ENCODE measurements around the gene PRPH. TPM values are rescaled to one million over a fixed set of nuclear protein-coding genes. Genes with fewer than 3 reads are reported as not detected.
"Not testable (repeated sequence)": the region's sequence is repeated elsewhere in the genome, so short reads cannot be mapped to it uniquely, and the experiment has no call there.

PRPH gene
- total RNA-seq, 1 donor from 2014 or later, result 0.64 TPM

DNA sequence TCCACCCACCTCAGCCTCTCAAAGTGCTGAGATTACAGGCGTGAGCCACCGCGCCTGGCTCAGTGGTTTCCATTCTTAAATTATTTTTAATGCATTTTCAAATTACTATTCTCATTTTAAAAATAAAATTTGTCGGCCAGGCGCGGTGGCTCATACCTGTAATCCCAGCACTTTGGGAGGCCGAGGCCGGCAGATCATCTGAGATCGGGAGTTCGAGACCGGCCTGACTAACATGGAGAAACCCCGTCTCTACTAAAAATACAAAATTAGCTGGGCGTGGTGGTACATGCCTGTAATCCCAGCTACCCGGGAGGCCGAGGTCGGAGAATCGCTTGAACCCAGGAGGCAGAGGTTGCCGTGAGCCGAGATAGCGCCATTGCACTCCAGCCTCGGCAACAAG, 38.8 kb downstream of the PRPH start:
- ATAC-seq, result not testable (repeated sequence)

- no peak for ATAC-seq
Measured at GRCh38 chr12:49334226-49334625, 39.3 kb downstream of the PRPH start.

- ATAC-seq, result no peak
Measured at GRCh38 chr12:49334681-49335080, 39.7 kb downstream of the PRPH start.

DNA sequence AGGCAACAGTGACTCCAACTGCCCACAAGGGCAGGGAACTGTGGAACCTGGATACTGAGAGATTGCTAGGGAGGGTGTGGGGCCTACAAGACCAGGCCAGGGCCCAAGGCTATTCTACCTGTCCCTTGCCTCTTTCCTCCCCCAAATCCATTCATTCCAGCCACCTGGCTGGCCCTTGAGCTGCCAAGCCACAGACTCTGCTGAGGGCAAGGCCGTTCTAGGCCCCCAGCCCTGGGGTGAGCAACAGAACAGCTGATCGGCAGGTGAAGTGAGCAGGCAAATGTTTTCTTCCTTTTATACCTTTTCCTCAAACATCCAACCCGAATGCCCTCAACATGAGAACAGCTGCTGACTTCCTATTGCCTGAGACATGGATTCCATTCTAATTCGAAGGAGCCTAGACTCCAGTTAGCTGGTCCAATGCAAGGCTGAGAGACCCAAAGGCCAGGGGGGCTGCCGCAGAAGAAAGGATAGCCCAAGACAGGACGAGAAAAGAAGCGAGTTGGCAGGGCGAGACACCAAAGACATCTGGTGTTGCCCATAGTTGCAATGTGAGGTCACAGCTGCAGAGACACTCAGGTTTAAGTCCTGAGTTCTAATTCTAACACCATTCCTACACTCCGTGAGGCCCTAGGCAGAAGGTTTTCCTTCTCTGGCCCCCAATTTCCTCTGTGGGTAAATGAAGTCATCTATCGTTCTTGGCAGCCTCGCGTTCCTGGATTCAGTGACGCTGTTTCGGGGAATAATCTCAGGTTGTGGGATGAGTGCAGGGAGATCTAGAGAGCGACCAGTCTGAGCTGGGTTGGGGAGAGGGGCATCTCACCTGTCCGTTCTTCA, 40.4 kb downstream of the PRPH start:
- ATAC-seq, result no peak

DNA sequence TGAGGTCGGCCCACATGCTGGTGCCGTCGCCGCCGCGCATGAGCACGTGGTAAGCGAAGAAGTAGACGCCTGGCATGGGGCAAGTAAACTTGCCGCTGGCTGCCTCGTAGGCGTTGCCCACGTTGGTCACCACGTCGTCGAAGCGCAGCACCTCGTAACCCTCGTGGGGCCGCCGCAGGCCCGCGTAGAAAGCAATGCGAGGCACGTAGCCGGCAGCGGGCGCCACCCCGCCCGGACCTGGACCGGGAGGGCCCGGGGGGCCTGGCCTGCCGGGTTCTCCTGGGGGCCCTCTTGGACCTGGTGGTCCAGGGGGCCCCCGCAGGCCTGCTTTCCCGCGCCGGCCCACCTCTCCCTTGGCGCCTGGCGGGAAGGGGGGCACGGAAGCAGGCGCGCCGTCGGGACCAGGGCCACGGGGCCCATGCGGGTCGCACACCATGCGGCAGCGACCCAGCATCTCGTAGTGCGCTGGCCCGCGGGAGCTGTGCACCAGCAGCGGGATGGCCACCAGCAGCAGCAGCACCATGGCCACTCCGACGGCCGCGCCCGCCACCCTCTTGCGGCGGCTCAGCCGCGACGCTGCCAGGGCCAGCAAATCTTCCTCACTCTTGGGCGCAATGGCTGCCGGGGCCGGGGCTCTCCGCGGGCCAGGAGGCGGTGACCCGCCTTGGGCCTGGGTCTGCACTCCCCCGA, 41.2 kb downstream of the PRPH start:
- ATAC-seq, result no peak

GRCh38 chr12:49336645-49337584, 42.0 kb downstream of the PRPH start, which contains the start of gene C1QL4:
Gene C1QL4, minus strand, starts transcription at chr12:49337188. Its CDS starts 711 bp downstream, at chr12:49336477.
- ATAC-seq, result peak; percentile 82

- ATAC-seq, result no peak
Measured at GRCh38 chr12:49338830-49339463, 44.0 kb downstream of the PRPH start.

DNA sequence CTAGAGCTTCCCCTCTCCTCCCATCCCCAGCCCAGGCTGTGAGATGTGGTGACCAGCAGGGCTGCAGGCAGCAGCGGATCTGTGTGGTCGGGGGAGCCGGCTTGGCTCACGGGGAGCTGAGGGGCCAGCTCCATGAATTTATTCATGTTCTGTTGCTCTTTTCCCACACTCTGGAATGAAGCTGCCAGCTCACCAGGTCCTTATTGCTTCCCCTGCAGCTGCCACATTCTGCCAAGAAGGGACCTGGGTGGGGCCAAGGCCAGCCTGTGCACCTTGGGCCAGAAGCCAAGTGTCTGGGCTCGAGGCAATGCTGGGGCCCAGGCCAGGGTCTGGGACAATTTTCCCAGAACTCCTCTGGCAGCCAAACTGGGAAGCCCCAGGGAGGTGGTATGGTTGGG, 44.5 kb downstream of the PRPH start:
- no peak for ATAC-seq

DNA sequence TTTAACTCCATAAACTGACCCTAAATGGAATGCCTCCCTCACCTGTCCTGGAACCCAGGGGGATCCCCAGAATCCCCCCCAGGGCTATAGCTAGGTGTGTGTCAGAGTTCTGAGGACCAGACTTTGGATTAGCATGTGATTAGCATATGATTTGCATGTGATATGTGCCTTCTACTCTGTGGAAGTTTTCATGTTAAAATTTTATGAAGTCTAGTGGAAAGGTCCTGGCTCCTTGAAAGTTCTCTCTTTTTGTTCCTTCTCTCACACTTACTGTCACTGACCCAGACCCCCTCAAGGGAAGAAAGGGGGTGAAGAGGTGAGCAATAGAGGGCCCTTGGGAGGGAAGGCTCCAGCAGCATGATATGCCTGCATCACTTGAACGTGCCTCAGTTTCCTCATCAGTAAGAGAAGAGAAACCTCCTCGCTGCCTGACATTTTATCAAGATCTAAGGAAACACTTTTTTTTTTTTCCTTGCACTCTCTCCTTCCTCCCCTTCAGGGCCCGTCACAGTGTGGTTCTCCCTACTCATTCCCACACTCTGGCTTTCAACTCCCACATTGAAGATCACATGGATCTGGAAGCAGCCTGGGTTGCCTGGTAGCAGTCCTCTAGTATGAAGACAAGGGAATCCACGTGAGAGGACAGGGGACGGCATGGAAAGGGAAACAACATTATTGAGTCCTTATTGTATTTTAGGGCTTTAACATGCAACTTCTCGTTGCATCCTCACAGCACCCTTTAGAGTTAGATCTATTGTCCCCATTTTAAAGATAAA, 45.3 kb downstream of the PRPH start:
- ATAC-seq, result no peak

DNA sequence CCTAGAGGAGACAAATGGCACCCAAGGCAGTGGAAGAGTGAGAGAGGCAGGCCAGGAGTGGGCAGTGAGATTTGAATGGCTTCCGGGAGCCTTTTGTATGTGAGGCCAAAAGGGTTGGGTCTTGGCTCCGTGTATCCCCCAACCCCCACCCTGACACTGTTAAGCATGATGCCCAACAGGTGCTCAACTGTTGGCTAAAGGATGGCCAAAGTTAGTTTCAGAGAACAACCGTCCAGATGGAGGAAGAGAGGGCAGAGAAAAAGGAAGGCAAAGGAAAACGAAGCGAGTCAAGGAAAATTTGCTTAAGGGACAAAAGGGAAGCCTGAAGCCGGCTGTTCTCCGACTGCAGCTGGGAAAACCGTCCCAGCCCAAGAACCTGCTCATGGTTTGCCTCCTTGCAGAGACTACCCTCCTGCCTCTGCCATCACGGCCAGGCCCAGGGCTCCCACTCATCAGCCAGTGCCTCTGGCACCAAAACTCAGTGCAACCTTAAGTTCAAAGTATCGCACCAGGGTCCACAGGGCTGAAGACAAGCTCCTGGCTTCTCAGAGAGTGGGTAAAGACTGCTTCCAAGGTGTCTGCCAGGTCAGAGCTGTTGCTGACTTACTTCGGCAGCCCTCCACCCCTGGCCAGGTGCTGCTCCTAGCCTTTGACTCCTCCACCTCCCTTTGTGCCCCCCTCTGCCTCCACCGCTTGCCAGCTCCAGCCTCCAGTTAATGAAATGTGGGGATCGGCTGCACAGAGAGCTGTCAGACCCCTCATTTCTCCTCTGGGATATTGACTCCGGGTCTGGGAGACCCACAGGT, 46.2 kb downstream of the PRPH start:
- no peak for ATAC-seq

- ATAC-seq, result no peak
Measured at GRCh38 chr12:49341777-49342065, 46.8 kb downstream of the PRPH start.

- peak; percentile 60 for ATAC-seq
Measured at GRCh38 chr12:49342066-49342913, 47.3 kb downstream of the PRPH start.

DNA sequence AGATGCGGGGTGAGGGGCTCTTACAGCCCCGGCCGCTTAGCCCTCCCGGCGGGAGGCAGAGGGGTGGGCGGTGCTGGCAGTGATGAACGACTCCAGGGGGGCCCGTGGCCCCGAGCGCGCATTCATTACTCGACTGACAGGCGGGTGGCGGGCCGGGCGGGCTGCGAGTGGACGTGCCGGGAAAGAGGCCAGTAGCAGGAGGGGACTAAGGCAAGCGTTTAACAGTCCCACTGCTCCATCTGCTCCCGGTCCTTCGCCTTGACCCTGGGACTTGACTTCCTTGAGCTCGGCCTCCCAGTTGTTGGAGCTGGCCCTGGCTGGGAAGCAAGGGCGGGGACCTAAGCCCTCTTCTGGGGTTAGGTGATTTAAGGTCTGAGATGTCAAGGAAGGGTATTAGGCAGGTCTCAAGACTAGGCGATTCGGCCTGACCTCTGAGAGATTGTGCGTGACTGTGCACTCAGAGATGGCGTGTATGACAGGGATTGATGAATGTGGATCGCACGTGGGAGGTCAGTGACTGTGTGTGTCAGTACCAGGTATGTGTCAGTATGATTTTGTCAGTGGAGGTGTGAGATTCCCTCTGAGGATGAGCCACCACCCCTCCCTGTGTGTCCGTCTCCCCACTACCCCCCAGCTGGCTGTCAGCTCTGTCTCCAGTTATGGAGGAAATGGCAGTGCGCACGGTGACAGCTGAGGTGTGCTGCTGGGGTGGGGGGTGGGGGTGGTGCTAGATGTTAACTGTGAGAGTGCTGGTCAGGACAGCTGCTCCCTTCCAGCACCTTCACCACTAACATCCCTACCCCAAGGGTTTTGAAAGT, 48.2 kb downstream of the PRPH start:
- ATAC-seq, result peak; percentile 16

DNA sequence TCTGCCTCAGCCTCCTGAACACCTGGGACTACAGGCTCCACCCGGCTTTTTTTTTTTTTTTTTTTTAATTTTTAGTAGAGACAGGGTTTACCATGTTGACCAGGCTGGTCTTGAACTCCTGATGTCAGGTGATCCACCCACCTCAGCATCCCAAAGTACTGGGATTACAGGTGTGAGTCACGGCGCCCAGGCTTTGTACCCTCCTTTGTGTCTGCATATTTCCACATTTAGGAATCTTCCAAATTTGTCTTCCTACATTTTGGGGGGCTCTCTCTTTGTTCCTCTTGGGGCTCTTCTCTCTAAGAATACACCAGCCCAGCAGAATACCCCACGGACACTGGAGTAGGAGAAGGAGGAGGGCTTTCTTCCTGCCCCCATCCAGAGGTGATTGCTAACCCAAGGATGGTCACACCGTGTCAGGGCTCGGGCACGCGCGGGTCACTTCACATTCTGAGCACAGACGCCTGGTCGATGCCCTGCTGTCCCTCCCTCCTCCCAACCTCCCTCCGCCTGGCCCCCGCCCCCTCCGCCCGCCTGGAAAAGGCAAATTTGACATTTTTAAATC, 49.6 kb downstream of the PRPH start:
- no peak for ATAC-seq

- ATAC-seq, result no peak
Measured at GRCh38 chr12:49345051-49345824, 50.3 kb downstream of the PRPH start.

DNA sequence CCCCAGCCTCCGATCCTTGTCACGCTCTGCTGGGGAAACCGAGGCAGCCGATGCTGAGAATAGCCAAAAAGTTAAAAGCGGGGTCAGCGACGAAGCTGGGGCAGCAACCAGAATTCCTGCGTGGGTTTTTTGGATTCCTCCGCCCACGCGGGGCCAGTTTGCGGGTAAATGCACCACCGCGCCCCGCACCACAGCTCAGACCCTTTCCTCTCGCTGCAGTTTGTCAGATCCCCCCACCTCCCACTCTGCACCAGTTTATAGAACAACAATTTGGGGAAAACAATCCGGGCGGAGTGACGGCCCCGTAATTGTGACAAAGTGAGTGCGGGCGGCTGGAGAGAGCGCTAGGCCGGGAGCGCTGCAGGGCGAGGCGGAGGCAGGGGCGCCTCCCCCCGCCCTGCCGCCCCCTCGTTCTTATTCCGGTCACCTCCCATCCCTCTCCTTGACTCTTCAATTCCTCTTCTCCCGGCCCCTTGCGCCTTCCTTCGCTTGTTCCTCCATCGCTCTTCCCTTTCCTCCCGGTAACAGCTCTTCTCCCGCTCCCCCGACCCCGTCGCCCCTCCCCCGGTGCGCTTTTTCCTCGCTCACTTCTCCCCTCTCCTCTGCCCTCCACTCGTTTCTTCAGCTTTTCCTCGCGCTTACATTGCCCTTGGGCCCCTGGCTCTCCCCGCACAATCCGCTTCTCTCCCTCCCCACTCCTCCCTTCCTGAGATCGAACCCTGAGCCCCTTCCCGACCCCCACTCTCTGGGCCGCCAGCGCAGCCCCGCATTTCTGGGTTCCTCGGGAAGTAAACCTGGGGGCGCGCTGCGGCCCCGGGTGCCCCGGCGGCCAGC, 51.1 kb downstream of the PRPH start:
- no peak for ATAC-seq
